Activated CD4-positive, alpha-beta T cell treated with anti-CD3 and anti-CD28 coated beads, Interleukin-10, Interleukin-2, amounts not matched to agents 100 ng/mL and 50 ng/mL, durations not matched to agents 16 hours and 8 hours (primary cell): ENCODE measurements around the gene SLC49A4.

ENCODE experiments used
- DNase-seq: peaks from one replicate; pipeline ENCODE4 v3.0.0-alpha.2; 2020

Gene SLC49A4

DNA sequence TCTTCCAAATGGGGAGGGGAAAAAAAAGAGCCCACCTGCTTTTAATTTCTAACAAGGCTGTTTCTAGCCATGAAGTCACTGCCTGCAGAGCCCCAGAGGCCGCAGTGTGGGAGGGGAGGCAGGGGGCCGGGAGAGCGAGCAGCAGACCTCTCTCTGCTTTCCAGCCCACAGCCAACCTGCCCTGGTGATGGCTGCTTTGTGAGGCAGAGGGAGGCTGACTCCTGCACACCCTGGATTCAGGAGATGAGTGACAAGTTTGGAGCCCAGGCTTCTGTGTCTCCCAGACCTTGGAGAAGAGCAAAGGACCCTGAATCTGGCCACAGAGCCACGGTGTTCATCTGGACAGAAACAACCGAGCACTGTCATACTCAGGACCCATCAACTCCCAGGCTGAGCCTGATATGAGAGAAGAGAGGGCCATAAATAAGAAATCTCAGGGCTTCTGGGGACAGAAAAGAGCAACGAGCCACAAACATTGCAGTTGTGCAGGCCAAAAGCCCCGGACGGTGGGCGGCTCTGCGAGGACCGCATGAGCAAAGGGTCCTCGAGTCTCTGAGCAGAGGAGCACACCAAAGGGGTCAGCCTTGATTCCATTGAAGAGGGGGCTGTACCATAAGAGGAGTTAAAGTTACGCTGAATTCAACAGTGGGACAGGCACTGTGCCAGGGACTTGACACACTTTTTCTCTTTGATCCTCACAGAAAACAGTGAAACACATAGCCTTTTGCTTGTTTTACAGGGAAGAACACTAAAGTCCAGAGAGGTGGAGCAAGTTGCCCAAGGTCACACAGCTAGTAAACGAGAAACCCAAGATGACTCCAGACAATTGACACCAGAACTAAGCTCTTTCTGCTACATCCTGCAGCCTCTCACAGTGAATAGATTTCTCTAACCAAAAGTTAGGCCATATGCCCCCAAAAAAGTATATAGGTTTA, 135.5 kb downstream of the SLC49A4 start:
- no peak for DNase-seq
